Measurements from ENCODE around the gene ABCG8. TPM values are rescaled to one million over a fixed set of nuclear protein-coding genes. Genes with fewer than 3 reads are reported as not detected.

The ABCG8 gene
- total and polyA plus RNA-seq, 2 donors (not counting 1 experiment from before 2014, with no cell fraction given) = not detected

GRCh38 chr2:43810888-43811287 lies 27.9 kb upstream of the ABCG8 start:
- no peaks in the 10 kb centered on the region for H3K27me3 ChIP-seq (replicated peaks in 1 of 4; ENCODE audit: control extremely low read depth in 1 of 4, control insufficient read depth in 3 of 4, insufficient read depth in 4 of 4, low read length in 3 of 4)
- peaks cover 0 to 1% of the 10 kb centered on the region in 2 experiments for H3K36me3 ChIP-seq (replicated peaks in 1 of 2; ENCODE audit: control extremely low read depth in 1 of 2, control insufficient read depth in 1 of 2, extremely low read depth in 1 of 2, insufficient read depth in 2 of 2, low read length in 1 of 2)
- Mint-ChIP-seq H3K4me3 (no peak overlapping the region), H3K27me3 (no peaks in the 10 kb centered on the region), H3K27ac (no peak overlapping the region), H3K9me3 (ENCODE audit: insufficient read depth) (no peaks in the 10 kb centered on the region), H3K4me1 (no peaks in the 10 kb centered on the region)
- H3K4me1 ChIP-seq (ENCODE audit: control insufficient read depth in 2 of 2, insufficient read depth in 2 of 2, low read length in 2 of 2) = no peaks in the 10 kb centered on the region
- H3K9ac ChIP-seq (ENCODE audit: low read length) = no peak overlapping the region
- H4K20me1 ChIP-seq (ENCODE audit: control insufficient read depth, insufficient read depth, low read length, poor library complexity, severe bottlenecking) = no peaks in the 10 kb centered on the region
- no peak overlapping the region for H3K4me3 ChIP-seq (ENCODE audit: control extremely low read depth in 1 of 5, extremely low read depth in 1 of 5, insufficient read depth in 1 of 5, low read depth in 2 of 5, low read length in 4 of 5)
- no peaks in the 10 kb centered on the region for H3K79me2 ChIP-seq (ENCODE audit: control insufficient read depth, insufficient read depth, low read length)
- intact Hi-C loops (cut with micrococcal nuclease) = no loop called here
- DNase-seq (no peak), ATAC-seq (ENCODE audit: low read depth) (no peak)
- no peaks in the 10 kb centered on the region for H3K9me3 ChIP-seq (ENCODE audit: control extremely low read depth in 1 of 3, control insufficient read depth in 2 of 3, insufficient read depth in 1 of 3, low read length in 2 of 3)
- POLR2A ChIA-PET = no interaction called here
- no peak for TF ChIP-seq EZH2 (IDR thresholded peaks at IDR 0.05; ENCODE audit: borderline replicate concordance, insufficient read depth, low read depth, low read length, poor library complexity, severe bottlenecking)
- TF ChIP-seq, protein P1, sequence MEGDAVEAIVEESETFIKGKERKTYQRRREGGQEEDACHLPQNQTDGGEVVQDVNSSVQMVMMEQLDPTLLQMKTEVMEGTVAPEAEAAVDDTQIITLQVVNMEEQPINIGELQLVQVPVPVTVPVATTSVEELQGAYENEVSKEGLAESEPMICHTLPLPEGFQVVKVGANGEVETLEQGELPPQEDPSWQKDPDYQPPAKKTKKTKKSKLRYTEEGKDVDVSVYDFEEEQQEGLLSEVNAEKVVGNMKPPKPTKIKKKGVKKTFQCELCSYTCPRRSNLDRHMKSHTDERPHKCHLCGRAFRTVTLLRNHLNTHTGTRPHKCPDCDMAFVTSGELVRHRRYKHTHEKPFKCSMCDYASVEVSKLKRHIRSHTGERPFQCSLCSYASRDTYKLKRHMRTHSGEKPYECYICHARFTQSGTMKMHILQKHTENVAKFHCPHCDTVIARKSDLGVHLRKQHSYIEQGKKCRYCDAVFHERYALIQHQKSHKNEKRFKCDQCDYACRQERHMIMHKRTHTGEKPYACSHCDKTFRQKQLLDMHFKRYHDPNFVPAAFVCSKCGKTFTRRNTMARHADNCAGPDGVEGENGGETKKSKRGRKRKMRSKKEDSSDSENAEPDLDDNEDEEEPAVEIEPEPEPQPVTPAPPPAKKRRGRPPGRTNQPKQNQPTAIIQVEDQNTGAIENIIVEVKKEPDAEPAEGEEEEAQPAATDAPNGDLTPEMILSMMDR (IDR thresholded peaks at IDR 0.05) = no peak
- H3K4me2 ChIP-seq (replicated peaks; ENCODE audit: low read depth, low read length, poor library complexity, severe bottlenecking) = no peak overlapping the region
- H2AFZ ChIP-seq (ENCODE audit: insufficient read depth, low read depth, low read length, poor library complexity, severe bottlenecking) = no peak overlapping the region
- no peak overlapping the region for H3K27ac ChIP-seq (ENCODE audit: low read length in 2 of 2)
- CTCF ChIA-PET = no interaction called here
- no CpG with 5 or more reads among the region's 1 CpG for WGBS (ENCODE audit: insufficient coverage)

- no peak overlapping the region for H2AFZ ChIP-seq (ENCODE audit: insufficient read depth, low read depth, low read length, poor library complexity, severe bottlenecking)
- H3K36me3 ChIP-seq (replicated peaks in 1 of 2; ENCODE audit: control extremely low read depth in 1 of 2, control insufficient read depth in 1 of 2, extremely low read depth in 1 of 2, insufficient read depth in 2 of 2, low read length in 1 of 2) = no peaks in the 10 kb centered on the region
- DNase-seq (no peak), ATAC-seq (ENCODE audit: low read depth) (no peak)
- no peak overlapping the region for H3K4me3 Mint-ChIP-seq
- no peak overlapping the region for H3K27ac Mint-ChIP-seq
- no CpG with 5 or more reads among the region's 2 CpGs for WGBS (ENCODE audit: insufficient coverage)
- H3K27me3 ChIP-seq (replicated peaks in 1 of 4; ENCODE audit: control extremely low read depth in 1 of 4, control insufficient read depth in 3 of 4, insufficient read depth in 4 of 4, low read length in 3 of 4) = no peaks in the 10 kb centered on the region
- H3K9me3 Mint-ChIP-seq (ENCODE audit: insufficient read depth) = no peaks in the 10 kb centered on the region
- H3K4me1 ChIP-seq (ENCODE audit: control insufficient read depth in 2 of 2, insufficient read depth in 2 of 2, low read length in 2 of 2) = no peaks in the 10 kb centered on the region
- POLR2A ChIA-PET = no interaction called here
- no peaks in the 10 kb centered on the region for H3K4me1 Mint-ChIP-seq
- H3K4me2 ChIP-seq (replicated peaks; ENCODE audit: low read depth, low read length, poor library complexity, severe bottlenecking) = no peak overlapping the region
- H4K20me1 ChIP-seq (ENCODE audit: control insufficient read depth, insufficient read depth, low read length, poor library complexity, severe bottlenecking) = no peaks in the 10 kb centered on the region
- intact Hi-C loops (cut with micrococcal nuclease) = no loop called here
- H3K9ac ChIP-seq (ENCODE audit: low read length) = no peak overlapping the region
- H3K79me2 ChIP-seq (ENCODE audit: control insufficient read depth, insufficient read depth, low read length) = no peaks in the 10 kb centered on the region
- H3K4me3 ChIP-seq (ENCODE audit: control extremely low read depth in 1 of 5, extremely low read depth in 1 of 5, insufficient read depth in 1 of 5, low read depth in 2 of 5, low read length in 4 of 5) = no peak overlapping the region
- H3K27me3 Mint-ChIP-seq = no peaks in the 10 kb centered on the region
- TF ChIP-seq, protein P1 (IDR thresholded peaks at IDR 0.05) = no peak
- no peak for TF ChIP-seq EZH2 (IDR thresholded peaks at IDR 0.05; ENCODE audit: borderline replicate concordance, insufficient read depth, low read depth, low read length, poor library complexity, severe bottlenecking)
- CTCF ChIA-PET = no interaction called here
- H3K27ac ChIP-seq (ENCODE audit: low read length in 2 of 2) = no peak overlapping the region
- no peaks in the 10 kb centered on the region for H3K9me3 ChIP-seq (ENCODE audit: control extremely low read depth in 1 of 3, control insufficient read depth in 2 of 3, insufficient read depth in 1 of 3, low read length in 2 of 3)
Measured at GRCh38 chr2:43812006-43812405, 26.8 kb upstream of the ABCG8 start.

Measured in B cell (primary cell).